ENCODE measurements around the gene IL17RC.

IL17RC gene

GRCh38 chr3:9946112-9947024 lies 29.5 kb downstream of the IL17RC start:
- DNase-seq (ENCODE audit: low spot score), result peak; percentile 80

GRCh38 chr3:9947025-9947995 lies 30.4 kb downstream of the IL17RC start:
- DNase-seq (ENCODE audit: low spot score), result no peak

GRCh38 chr3:9948586-9948985 lies 31.7 kb downstream of the IL17RC start:
- DNase-seq (ENCODE audit: low spot score), result no peak

- DNase-seq (ENCODE audit: low spot score), result no peak
These were observed 32.2 kb downstream of the IL17RC start for GRCh38 chr3:9949115-9949514.

GRCh38 chr3:9949626-9950025 lies 32.7 kb downstream of the IL17RC start:
- no peak for DNase-seq (ENCODE audit: low spot score)

- no peak for DNase-seq (ENCODE audit: low spot score)
These were observed 34.2 kb downstream of the IL17RC start for GRCh38 chr3:9951126-9951525.

- DNase-seq (ENCODE audit: low spot score), result no peak
These were observed 34.7 kb downstream of the IL17RC start for GRCh38 chr3:9951598-9951961.

GRCh38 chr3:9951962-9952805 lies 35.3 kb downstream of the IL17RC start, which contains the start of gene PRRT3:
PRRT3 (minus strand) TSS chr3:9952408; CDS start chr3:9950115, 2,293 bp downstream.
- DNase-seq (ENCODE audit: low spot score), result peak; percentile 46

GRCh38 chr3:9955067-9955502 lies 38.2 kb downstream of the IL17RC start:
- DNase-seq (ENCODE audit: low spot score), result no peak

- DNase-seq (ENCODE audit: low spot score), result no peak
These were observed 38.9 kb downstream of the IL17RC start for GRCh38 chr3:9955611-9956352.

GRCh38 chr3:9957214-9957613 lies 40.3 kb downstream of the IL17RC start:
- no peak for DNase-seq (ENCODE audit: low spot score)

GRCh38 chr3:9965200-9965875 lies 48.4 kb downstream of the IL17RC start:
- no peak for DNase-seq (ENCODE audit: low spot score)

- DNase-seq (ENCODE audit: low spot score), result no peak
These were observed 49.9 kb downstream of the IL17RC start for GRCh38 chr3:9966841-9967240.

- no peak for DNase-seq (ENCODE audit: low spot score)
These were observed 52.7 kb downstream of the IL17RC start for GRCh38 chr3:9969632-9970019.

- no peak for DNase-seq (ENCODE audit: low spot score)
These were observed 53.2 kb downstream of the IL17RC start for GRCh38 chr3:9970020-9970652.

- DNase-seq (ENCODE audit: low spot score), result peak; percentile 22
These were observed 60.1 kb downstream of the IL17RC start for GRCh38 chr3:9976721-9977709.

GRCh38 chr3:9978710-9979305 lies 61.9 kb downstream of the IL17RC start:
- no peak for DNase-seq (ENCODE audit: low spot score)

GRCh38 chr3:9980251-9980650 lies 63.4 kb downstream of the IL17RC start:
- no peak for DNase-seq (ENCODE audit: low spot score)
